ENCODE results near the gene KLHL11.

GRCh38 chr17:41837761-41838538 is 27.3 kb downstream of the KLHL11 start, which contains the start of gene KLHL10:
- TF ChIP-seq EZH2phosphoT487 (IDR thresholded peaks at IDR 0.05; ENCODE audit: insufficient read depth, low read depth), result no peak
- no peak for TF ChIP-seq EZH2 (IDR thresholded peaks at IDR 0.05; ENCODE audit: insufficient read depth, poor library complexity, severe bottlenecking)
